ENCODE results near the gene NPEPL1. TPM values are rescaled to one million over a fixed set of nuclear protein-coding genes. Genes with fewer than 3 reads are reported as not detected.

NPEPL1 gene
- total and polyA plus RNA-seq, 8 donors, result 25.1 to 44.4 (median 33.3) TPM

DNA sequence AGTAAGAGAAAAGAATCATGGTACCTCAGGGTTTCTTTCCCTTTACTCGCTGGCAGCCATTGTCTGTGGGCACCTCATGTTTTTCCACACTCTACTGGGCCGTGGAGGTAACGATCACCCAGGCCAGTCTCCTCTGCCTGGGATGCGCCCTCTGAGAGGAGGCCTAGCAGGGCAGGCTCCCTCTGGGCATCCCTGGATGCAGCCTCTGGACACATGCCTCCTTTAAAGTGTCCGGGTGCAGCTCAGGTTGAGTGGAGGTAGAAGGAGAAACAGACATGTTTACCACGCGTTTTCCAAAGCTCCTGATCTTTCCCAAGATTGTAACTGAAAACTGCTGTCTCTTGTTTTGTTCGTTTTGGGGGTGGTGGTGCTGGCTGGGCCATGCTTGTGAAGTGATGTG, 13.8 kb upstream of the NPEPL1 start:
- TF ChIP-seq, protein P1, sequence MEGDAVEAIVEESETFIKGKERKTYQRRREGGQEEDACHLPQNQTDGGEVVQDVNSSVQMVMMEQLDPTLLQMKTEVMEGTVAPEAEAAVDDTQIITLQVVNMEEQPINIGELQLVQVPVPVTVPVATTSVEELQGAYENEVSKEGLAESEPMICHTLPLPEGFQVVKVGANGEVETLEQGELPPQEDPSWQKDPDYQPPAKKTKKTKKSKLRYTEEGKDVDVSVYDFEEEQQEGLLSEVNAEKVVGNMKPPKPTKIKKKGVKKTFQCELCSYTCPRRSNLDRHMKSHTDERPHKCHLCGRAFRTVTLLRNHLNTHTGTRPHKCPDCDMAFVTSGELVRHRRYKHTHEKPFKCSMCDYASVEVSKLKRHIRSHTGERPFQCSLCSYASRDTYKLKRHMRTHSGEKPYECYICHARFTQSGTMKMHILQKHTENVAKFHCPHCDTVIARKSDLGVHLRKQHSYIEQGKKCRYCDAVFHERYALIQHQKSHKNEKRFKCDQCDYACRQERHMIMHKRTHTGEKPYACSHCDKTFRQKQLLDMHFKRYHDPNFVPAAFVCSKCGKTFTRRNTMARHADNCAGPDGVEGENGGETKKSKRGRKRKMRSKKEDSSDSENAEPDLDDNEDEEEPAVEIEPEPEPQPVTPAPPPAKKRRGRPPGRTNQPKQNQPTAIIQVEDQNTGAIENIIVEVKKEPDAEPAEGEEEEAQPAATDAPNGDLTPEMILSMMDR (IDR thresholded peaks at IDR 0.05), result no peak

DNA sequence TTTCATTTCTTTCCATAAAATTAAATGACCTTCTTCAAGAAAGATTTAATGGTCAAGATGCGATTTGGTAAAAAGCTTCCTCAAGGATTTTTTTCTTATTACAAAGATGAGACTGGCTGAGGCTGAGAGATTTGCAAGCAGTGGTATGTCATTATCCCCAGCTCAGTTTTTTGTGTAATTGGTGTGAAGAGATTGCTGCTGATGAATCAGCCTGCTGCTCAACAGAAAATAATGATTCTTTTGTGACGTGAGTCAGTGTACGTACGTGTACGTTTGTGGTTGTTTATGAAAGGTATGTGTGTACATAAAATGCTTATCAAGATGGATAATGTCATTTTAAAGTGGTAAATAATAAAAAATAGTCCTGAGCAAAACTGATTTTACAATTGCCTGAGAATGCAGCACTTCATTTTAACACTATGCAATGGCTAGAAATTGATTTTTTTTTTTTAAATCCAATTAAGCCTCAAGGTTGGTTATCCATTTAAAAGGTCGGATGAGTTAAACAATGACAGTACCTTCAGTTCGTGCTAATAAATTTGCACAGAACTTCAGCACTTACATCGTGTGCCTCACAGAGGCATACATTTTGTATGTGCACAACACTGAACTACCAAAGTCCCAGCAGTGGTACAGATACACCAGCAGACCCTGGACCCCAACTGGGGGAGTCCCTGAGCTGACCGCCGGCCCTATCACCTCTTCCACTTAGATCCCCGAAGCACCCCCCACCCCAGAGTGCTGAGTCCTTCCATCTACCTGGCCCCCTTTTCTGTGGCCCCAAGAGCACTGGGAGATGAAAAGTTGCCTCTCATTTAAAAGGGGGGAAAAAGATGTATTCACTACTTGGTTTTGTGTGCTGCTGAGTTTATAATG, 9.7 kb upstream of the NPEPL1 start:
- DNase-seq, result no peak
- H3K4me3 ChIP-seq, result no peak overlapping the region
- H3K9me3 ChIP-seq, result no peaks in the 10 kb centered on the region
- H3K4me1 ChIP-seq, result no peaks in the 10 kb centered on the region
- no peak for ATAC-seq
- intact Hi-C loops (cut with DNase I), result no loop called here
- TF ChIP-seq, protein P1 (IDR thresholded peaks at IDR 0.05), result no peak
- no peaks in the 10 kb centered on the region for H3K27me3 ChIP-seq
- H3K36me3 ChIP-seq, result peaks cover 0 to 34% of the 10 kb centered on the region in 2 donors
- no peak overlapping the region for H3K27ac ChIP-seq

More for the DNA sequence above, 13.8 kb upstream of the NPEPL1 start:
- Histone ChIP-seq H3K4me3 (no peak overlapping the region), H3K9me3 (no peaks in the 10 kb centered on the region), H3K4me1 (no peaks in the 10 kb centered on the region), H3K36me3 (peaks cover under 1 to 69% of the 10 kb centered on the region in 2 donors), H3K27ac (no peak overlapping the region), H3K27me3 (no peaks in the 10 kb centered on the region)
- intact Hi-C loops (cut with DNase I), result no loop called here
- DNase-seq (no peak), ATAC-seq (no peak)

DNA sequence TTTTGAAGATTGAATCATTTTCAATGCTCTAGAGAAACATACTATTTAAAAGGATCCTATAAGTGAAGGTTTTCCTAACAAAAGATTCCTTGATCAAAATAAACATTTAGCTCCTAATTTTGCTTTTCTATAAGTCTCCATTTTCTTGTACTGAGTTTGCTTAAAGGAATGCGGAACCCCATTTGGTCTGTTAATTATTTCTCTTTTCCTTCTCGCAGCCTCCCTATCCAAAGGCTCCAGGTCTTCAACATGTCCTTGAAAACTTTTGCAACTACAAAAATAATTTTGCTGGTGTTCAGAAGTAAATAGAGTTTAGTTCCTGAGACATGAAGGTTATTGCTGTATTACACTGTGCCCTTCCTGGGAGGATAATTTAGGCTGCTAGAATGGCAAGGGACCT, 8.3 kb upstream of the NPEPL1 start:
- Histone ChIP-seq H3K4me1 (no peaks in the 10 kb centered on the region), H3K27ac (no peak overlapping the region), H3K27me3 (no peaks in the 10 kb centered on the region), H3K9me3 (no peaks in the 10 kb centered on the region), H3K36me3 (peaks cover 0 to 20% of the 10 kb centered on the region in 2 donors), H3K4me3 (no peak overlapping the region)
- TF ChIP-seq, protein P1 (IDR thresholded peaks at IDR 0.05), result no peak
- ATAC-seq (no peak), DNase-seq (no peak)
- intact Hi-C loops (cut with DNase I), result no loop called here

DNA sequence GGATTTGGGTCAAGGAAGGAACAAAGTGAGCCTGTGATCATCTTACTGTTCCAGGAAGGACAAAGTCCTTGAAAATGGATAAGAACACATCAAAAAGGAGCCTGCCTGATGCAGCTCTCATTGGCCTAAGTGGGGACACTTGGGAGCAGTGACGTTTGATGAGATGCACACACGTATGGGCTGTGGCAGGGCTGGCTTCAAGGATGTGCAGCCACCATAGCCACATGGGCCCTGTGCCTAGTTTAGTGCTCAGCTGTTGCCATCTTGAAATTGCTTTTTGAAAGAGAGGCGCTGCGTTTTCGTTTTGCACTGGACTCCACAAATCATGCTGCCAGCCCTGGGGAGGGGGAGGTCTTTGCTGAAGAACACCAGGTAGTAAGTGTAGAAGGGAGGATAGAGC, 6.6 kb upstream of the NPEPL1 start:
- no peak for ATAC-seq
- no peak for DNase-seq
- peaks cover 8 to 10% of the 10 kb centered on the region in 2 donors for H3K4me1 ChIP-seq
- intact Hi-C loops (cut with DNase I), result no loop called here
- no peaks in the 10 kb centered on the region for H3K27me3 ChIP-seq
- H3K4me3 ChIP-seq, result no peak overlapping the region
- TF ChIP-seq, protein P1 (IDR thresholded peaks at IDR 0.05), result no peak
- peaks cover 0 to 5% of the 10 kb centered on the region in 2 donors for H3K36me3 ChIP-seq
- no peaks in the 10 kb centered on the region for H3K9me3 ChIP-seq
- H3K27ac ChIP-seq, result no peak overlapping the region

DNA sequence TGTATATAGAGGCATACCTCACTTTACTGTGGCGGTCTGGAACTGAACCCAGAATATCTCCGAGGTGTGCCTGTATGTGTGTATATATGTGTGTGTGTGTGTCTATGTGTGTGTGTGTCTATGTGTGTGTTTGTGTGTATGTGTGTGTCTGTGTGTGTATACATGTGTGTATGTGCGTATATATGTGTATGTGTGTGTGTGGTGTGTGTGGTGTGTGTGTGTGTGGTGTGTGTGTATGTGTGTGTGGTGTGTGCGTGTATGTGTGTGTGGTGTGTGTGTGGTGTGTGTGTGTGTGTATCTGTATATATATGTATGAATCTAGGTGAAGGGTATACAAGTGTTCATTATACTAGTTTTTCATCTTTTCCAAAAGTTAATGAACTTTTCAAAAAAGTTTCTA, 4.2 kb upstream of the NPEPL1 start:
- no peak overlapping the region for H3K4me3 ChIP-seq
- H3K9me3 ChIP-seq, result no peaks in the 10 kb centered on the region
- ATAC-seq (no peak), DNase-seq (no peak)
- H3K27ac ChIP-seq, result no peak overlapping the region
- intact Hi-C loops (cut with DNase I), result no loop called here
- peaks cover 12 to 26% of the 10 kb centered on the region in 2 donors for H3K4me1 ChIP-seq
- no peaks in the 10 kb centered on the region for H3K27me3 ChIP-seq
- peaks cover 0 to 5% of the 10 kb centered on the region in 2 donors for H3K36me3 ChIP-seq
- TF ChIP-seq, protein P1 (IDR thresholded peaks at IDR 0.05), result no peak

Data from left lung (tissue), 10 donors.